A549 (cell line): ENCODE data around the gene NPB. TPM values are rescaled to one million over a fixed set of nuclear protein-coding genes. Genes with fewer than 3 reads are reported as not detected.

Experiments used
- ATAC-seq, 2 experiments: fragments of 200-7000 bp in 1 of 2; fragments of >200 bp in 1 of 2; cut with Nextera tagmentation in 1 of 2; cut with Tn5 transposase in 1 of 2; 3 replicates each; pipeline versions ENCODE4 v1.8.0 to v1.9.1; 2018 to 2020; ENCODE audit warnings: mild to moderate bottlenecking in 1 of 2, moderate library complexity in 1 of 2
- CTCF ChIA-PET: fragments of 300-600 bp; sonication (Branson Sonifier 250); formaldehyde crosslinking; extraction: SDS; loops from one replicate; lab custom pipeline; 2021; ENCODE audit warnings: antibody characterized with exemption, inconsistent platforms; lab: Yijun Ruan, JAX
- POLR2A ChIA-PET: fragments of 350-600 bp; formaldehyde crosslinking; extraction: SDS; loops from one replicate; lab custom pipeline; 2021; ENCODE audit warnings: antibody characterized with exemption, inconsistent platforms; lab: Yijun Ruan, JAX
- DNase-seq, 2 experiments: peaks; one replicate each; pipeline versions ENCODE4 v3.0.0 to v3.0.0-alpha.2; 2011 to 2016; ENCODE audit warnings: low read depth in 1 of 2, low spot score in 1 of 2
- FAIRE-seq: peaks from 2 replicates; lab custom pipeline; 2011; peaks lifted over from hg19 to GRCh38; lab: Jason Lieb, UNC
- H3K27ac ChIP-seq, 2 experiments: fragments of >200 bp; sonication (Bioruptor Twin); formaldehyde crosslinking; 3 replicates each; pipeline ENCODE4 v1.5.1; 2016 to 2017
- H3K4me1 ChIP-seq: fragments of >200 bp; sonication (Bioruptor Twin); formaldehyde crosslinking; 3 replicates; pipeline ENCODE4 v1.6.1; 2016
- H3K4me2 ChIP-seq: fragments of >200 bp; sonication (Bioruptor Twin); formaldehyde crosslinking; 3 replicates; pipeline ENCODE4 v1.6.1; 2016
- H3K4me3 ChIP-seq: fragments of >200 bp; sonication (Bioruptor Twin); formaldehyde crosslinking; 3 replicates; pipeline ENCODE4 v1.5.1; 2016
- H3K9me3 ChIP-seq: fragments of >200 bp; sonication (Bioruptor Twin); formaldehyde crosslinking; 3 replicates; pipeline ENCODE4 v1.6.1; 2016
- CBX2 ChIP-seq: fragments of 200-600 bp; sonication (generic); IDR thresholded peaks from 2 replicates; pipeline ENCODE4 v1.6.1; 2016; ENCODE audit warnings: low read depth, mild to moderate bottlenecking, borderline replicate concordance
- CHD2 ChIP-seq: fragments of 150-350 bp; IDR thresholded peaks from 2 replicates; pipeline ENCODE4 v1.6.1; 2014; ENCODE audit warnings: low read length; ENCODE audit not compliant: partially characterized antibody
- CTCF ChIP-seq: fragments of >200 bp; sonication (Bioruptor Twin); formaldehyde crosslinking; IDR thresholded peaks from 3 replicates; pipeline ENCODE4 v1.5.1; 2016
- EHF ChIP-seq: fragments of 250-450 bp; sonication (Bioruptor Pico); IDR thresholded peaks from 2 replicates; pipeline ENCODE4 v1.5.0; 2020; ENCODE audit warnings: mild to moderate bottlenecking
- EHMT2 ChIP-seq: fragments of 200-600 bp; sonication (generic); IDR thresholded peaks from 2 replicates; pipeline ENCODE4 v1.6.1; 2016; ENCODE audit warnings: antibody characterized with exemption, low read depth, mild to moderate bottlenecking, moderate library complexity
- EP300 ChIP-seq, 2 experiments: fragments of >200 bp; sonication (Bioruptor Twin); formaldehyde crosslinking; IDR thresholded peaks; 2 replicates in 1 of 2; 3 replicates in 1 of 2; pipeline ENCODE4 v1.6.1; 2016 to 2017
- FOSB ChIP-seq: fragments of 250-450 bp; sonication (Bioruptor Pico); IDR thresholded peaks from 2 replicates; pipeline ENCODE4 v1.5.0; 2020; ENCODE audit warnings: mild to moderate bottlenecking, moderate library complexity
- HEYL ChIP-seq: fragments of 250-450 bp; sonication (Bioruptor Pico); IDR thresholded peaks from 2 replicates; pipeline ENCODE4 v1.8.0; 2021; ENCODE audit warnings: mild to moderate bottlenecking, moderate library complexity
- HOXB13 ChIP-seq: fragments of 250-450 bp; sonication (Bioruptor Pico); IDR thresholded peaks from 2 replicates; pipeline ENCODE4 v1.5.0; 2020; ENCODE audit warnings: low read depth, mild to moderate bottlenecking, moderate library complexity
- HOXB5 ChIP-seq: fragments of 250-450 bp; sonication (Bioruptor Pico); IDR thresholded peaks from 2 replicates; pipeline ENCODE4 v1.5.0; 2020; ENCODE audit warnings: mild to moderate bottlenecking, moderate library complexity
- JUN ChIP-seq, 2 experiments: fragments of >200 bp; sonication (Bioruptor Twin); formaldehyde crosslinking; IDR thresholded peaks; 2 replicates in 1 of 2; 3 replicates in 1 of 2; pipeline ENCODE4 v1.6.1; 2016 to 2017
- JUNB ChIP-seq: fragments of >200 bp; sonication (Bioruptor Twin); formaldehyde crosslinking; IDR thresholded peaks from 2 replicates; pipeline ENCODE4 v1.6.1; 2016
- KDM1A ChIP-seq: fragments of 200-600 bp; sonication (generic); IDR thresholded peaks from 2 replicates; pipeline ENCODE4 v1.6.1; 2016; ENCODE audit warnings: low read depth, mild to moderate bottlenecking
- MAFK ChIP-seq: fragments of 450-650 bp; IDR thresholded peaks from 2 replicates; pipeline ENCODE4 v1.6.1; 2014; ENCODE audit not compliant: partially characterized antibody
- MAZ ChIP-seq: fragments of 150-350 bp; IDR thresholded peaks from 2 replicates; pipeline ENCODE4 v1.6.1; 2014; ENCODE audit warnings: antibody characterized with exemption, low read depth, low read length, borderline replicate concordance
- NFE2L2 ChIP-seq: fragments of 150-350 bp; conservative IDR thresholded peaks from 2 replicates; pipeline ENCODE4 v1.6.1; 2014; ENCODE audit warnings: low read length
- NPAS2 ChIP-seq: fragments of 250-450 bp; sonication (Bioruptor Pico); IDR thresholded peaks from 2 replicates; pipeline ENCODE4 v1.8.0; 2022; ENCODE audit warnings: mild to moderate bottlenecking, moderate library complexity, borderline replicate concordance
- PHF8 ChIP-seq: fragments of 200-600 bp; sonication (generic); IDR thresholded peaks from 2 replicates; pipeline ENCODE4 v1.6.1; 2016; ENCODE audit warnings: low read depth, mild to moderate bottlenecking, antibody characterized with exemption, moderate library complexity, borderline replicate concordance
- POLR2AphosphoS2 ChIP-seq: conservative IDR thresholded peaks from 2 replicates; pipeline ENCODE4 v1.6.1; 2012; ENCODE audit warnings: low read length, improper control_type of control experiment, inconsistent platforms
- RAD21 ChIP-seq, 2 experiments: fragments of >200 bp in 1 of 2; sonication (Bioruptor Twin) in 1 of 2; formaldehyde crosslinking in 1 of 2; IDR thresholded peaks in 1 of 2; conservative IDR thresholded peaks in 1 of 2; 2 replicates in 1 of 2; 3 replicates in 1 of 2; pipeline ENCODE4 v1.6.1; 2012 to 2018; ENCODE audit warnings: inconsistent platforms in 1 of 2
- REST ChIP-seq: fragments of 200-600 bp; sonication (generic); IDR thresholded peaks from 2 replicates; pipeline ENCODE4 v1.6.1; 2016; ENCODE audit warnings: antibody characterized with exemption, mild to moderate bottlenecking, moderate library complexity
- SMC3 ChIP-seq: fragments of >200 bp; sonication (Bioruptor Twin); formaldehyde crosslinking; IDR thresholded peaks from 3 replicates; pipeline ENCODE4 v1.6.1; 2018; ENCODE audit warnings: inconsistent platforms
- SREBF2 ChIP-seq: fragments of 450-650 bp; IDR thresholded peaks from 2 replicates; pipeline ENCODE4 v1.6.1; 2014; ENCODE audit warnings: mild to moderate bottlenecking, moderate library complexity
- TP53 ChIP-seq: fragments of 250-450 bp; sonication (Bioruptor Pico); IDR thresholded peaks from 2 replicates; pipeline ENCODE4 v1.5.0; 2021; ENCODE audit warnings: mild to moderate bottlenecking, moderate library complexity
- ZC3H11A ChIP-seq: fragments of 450-650 bp; IDR thresholded peaks from 2 replicates; pipeline ENCODE4 v1.6.1; 2014; ENCODE audit warnings: antibody characterized with exemption, mild to moderate bottlenecking
- ZSCAN20 ChIP-seq: fragments of 250-450 bp; sonication (Bioruptor Pico); IDR thresholded peaks from 2 replicates; pipeline ENCODE4 v1.8.0; 2022; ENCODE audit warnings: mild to moderate bottlenecking, moderate library complexity
- WGBS: methylation state at CpG from one replicate; pipeline ENCODE4 v1.1.6; 2017; ENCODE audit errors: missing lambda C conversion rate; 5-methylcytosine and 5-hydroxymethylcytosine counted together
- polyA plus RNA-seq, 4 experiments: library from polyadenylated mRNA; depleted of rRNA in 3 of 4; stranded (reverse); fragments of >200 nt; fragmentation: RNase III in 1 of 4; extraction: RNeasy Plus Mini Kit Qiagen cat#74134 plus additional on column Dnase treatment in 1 of 4; gene quantifications; 2 replicates in 3 of 4; 3 replicates in 1 of 4; pipeline ENCODE4 v1.2.3, GENCODE V29; 2011 to 2017

NPB gene
- polyA plus RNA-seq, 2 of the 4 experiments (the other 2 are of a cell fraction), result 0.41 to 0.45 TPM

GRCh38 chr17:81942167-81942553, 40.1 kb downstream of the NPB start:
- peaks cover 4% of the 10 kb centered on the region; the same call in 2 of the 3 replicates for H3K4me1 ChIP-seq
- POLR2A ChIA-PET, result no interaction called here
- no peak overlapping the region for H3K4me2 ChIP-seq
- no peak for DNase-seq
- ATAC-seq, result no peak
- no peak overlapping the region for H3K27ac ChIP-seq
- FAIRE-seq, result no peak
- H3K4me3 ChIP-seq, result no peak overlapping the region
- no peaks in the 10 kb centered on the region for H3K9me3 ChIP-seq
- WGBS, result 61% methylated on average over 12 of the region's 12 CpGs
- CTCF ChIA-PET, result interaction anchor here (0.6 to 17.3 kb wide), 10 partner anchors 8 to 433 kb away, joined by 3 to 170 read pairs (median 4); partner anchors contain the start of genes CENPX, LRRC45, MAFG and NOTUM
- no peak for TF ChIP-seq EP300 (IDR thresholded peaks at IDR 0.05)
- TF ChIP-seq HOXB5 (CRISPR knock-in tag), result no peak
- no peak for TF ChIP-seq POLR2AphosphoS2
- TF ChIP-seq EHMT2, result no peak

GRCh38 chr17:81944858-81945257, 42.8 kb downstream of the NPB start:
- no peak overlapping the region for H3K4me3 ChIP-seq
- H3K9me3 ChIP-seq, result no peaks in the 10 kb centered on the region
- POLR2A ChIA-PET, result no interaction called here
- CTCF ChIA-PET, result interaction anchor here (0.9 to 17.3 kb wide), 8 partner anchors 13 to 85 kb away, joined by 3 to 170 read pairs (median 5); partner anchors contain the start of genes CENPX, LRRC45, MAFG and NOTUM
- no peak overlapping the region for H3K4me2 ChIP-seq
- WGBS, result 77% methylated on average over 9 of the region's 9 CpGs
- DNase-seq (no peak), FAIRE-seq (no peak), ATAC-seq (no peak)
- no peaks in the 10 kb centered on the region for H3K4me1 ChIP-seq
- H3K27ac ChIP-seq, result no peak overlapping the region
- TF ChIP-seq RAD21 (conservative IDR thresholded peaks at IDR 0.05 in 1 of 2, IDR thresholded peaks at IDR 0.05 in 1 of 2) (no peak), TP53 (no peak), HOXB13 (no peak), CHD2 (no peak), PHF8 (no peak), CTCF (no peak), JUN (IDR thresholded peaks at IDR 0.05) (no peak), ZC3H11A (no peak), ZSCAN20 (CRISPR knock-in tag) (no peak)

- ATAC-seq (no peak), DNase-seq (no peak), FAIRE-seq (no peak)
- TF ChIP-seq REST (no peak), EHF (CRISPR knock-in tag) (no peak), HEYL (CRISPR knock-in tag) (no peak), NPAS2 (no peak), JUNB (no peak), CBX2 (no peak), SREBF2 (no peak), CHD2 (no peak), PHF8 (no peak), MAZ (no peak), FOSB (CRISPR knock-in tag) (no peak), NFE2L2 (no peak), SMC3 (no peak), ZC3H11A (no peak), MAFK (no peak), KDM1A (no peak)
- Histone ChIP-seq H3K27ac (no peak within 1 kb of the TSS), H3K4me2 (no peak within 1 kb of the TSS), H3K4me1 (no peaks in the 10 kb centered on the region), H3K9me3 (no peaks in the 10 kb centered on the region), H3K4me3 (no peak within 1 kb of the TSS)
- POLR2A ChIA-PET, result no interaction called here
- WGBS, result 86% methylated on average over 13 of the region's 13 CpGs
- CTCF ChIA-PET, result interaction anchor here (10.8 to 17.3 kb wide), 2 partner anchors 14 to 74 kb away, joined by 116 to 170 read pairs; partner anchors contain the start of genes CENPX, LRRC45 and NOTUM
These were observed 45.2 kb downstream of the NPB start, which contains the start of gene MYADML2 for GRCh38 chr17:81947189-81947588. MYADML2 (minus strand) TSS chr17:81947233; CDS start chr17:81941741, 5,492 bp downstream.
